ENCODE measurements around the gene PTPN14.

Gene PTPN14

DNA sequence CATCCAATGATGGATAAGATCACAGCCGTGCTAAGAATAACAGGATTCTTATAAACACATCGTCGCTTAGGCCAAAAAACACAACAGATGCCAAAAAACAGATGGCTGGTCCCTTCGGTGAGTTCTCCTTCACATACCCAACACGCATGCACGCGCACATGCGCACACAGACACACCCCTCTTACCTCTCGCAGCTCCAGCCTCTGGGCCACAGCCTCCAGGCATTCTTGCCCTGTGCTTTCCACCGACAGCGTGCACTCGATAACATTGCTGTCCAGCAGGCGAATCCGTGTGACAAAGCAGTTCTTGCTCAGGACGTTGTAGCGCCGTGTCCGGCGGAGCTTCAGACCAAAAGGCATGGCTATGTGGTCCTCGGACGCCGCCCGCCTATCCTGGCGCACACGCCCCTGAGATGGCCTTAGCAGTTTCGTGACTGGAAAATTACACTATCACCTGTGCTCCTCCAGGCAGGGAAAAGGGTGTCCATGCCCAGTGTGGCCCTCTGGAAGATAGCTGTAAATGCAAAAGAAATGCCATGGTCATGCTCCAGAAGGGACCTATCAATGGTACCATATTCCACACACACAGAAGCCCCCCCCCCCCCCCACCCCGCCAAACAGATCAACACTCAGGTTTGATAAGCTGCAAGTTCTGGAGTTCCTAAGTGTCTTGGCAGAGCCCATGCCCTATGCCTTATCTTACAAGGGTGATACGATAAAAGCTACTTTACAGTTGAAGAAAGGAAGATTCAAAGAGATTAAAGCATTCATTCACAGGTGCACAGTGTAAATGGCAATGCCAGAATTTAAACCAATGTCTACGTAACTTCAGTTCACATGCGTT lies 86.7 kb downstream of the PTPN14 start:
- H3K27ac ChIP-seq: no peak overlapping the region

GRCh38 chr1:214463596-214463995 lies 87.8 kb downstream of the PTPN14 start:
- H3K27ac ChIP-seq: no peak overlapping the region

More for the DNA sequence above, 86.7 kb downstream of the PTPN14 start:
- no peak for TF ChIP-seq ZFX (IDR thresholded peaks at IDR 0.05; ENCODE audit: borderline replicate concordance)
- no peak for TF ChIP-seq CTCF (IDR thresholded peaks at IDR 0.05)

DNA sequence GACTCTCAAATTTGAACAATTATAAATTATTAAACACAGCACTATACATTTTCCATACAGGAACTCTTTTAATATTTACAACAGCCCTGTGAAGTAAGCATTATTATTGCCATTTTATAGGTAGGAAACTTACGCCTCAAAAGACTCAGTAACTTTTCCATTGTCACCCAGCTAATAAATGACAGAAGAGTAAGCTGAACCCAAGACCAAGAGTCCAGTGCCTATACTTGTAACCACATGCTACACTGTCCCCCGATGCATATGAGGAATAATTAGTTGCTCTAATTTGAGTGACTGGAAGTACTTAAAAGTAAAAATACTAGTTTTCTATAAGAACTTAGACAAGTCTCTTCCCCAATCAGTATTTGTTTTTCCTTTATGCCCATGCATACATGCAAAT lies 88.5 kb downstream of the PTPN14 start:
- TF ChIP-seq CTCF (IDR thresholded peaks at IDR 0.05): no peak
- no peak for TF ChIP-seq ZFX (IDR thresholded peaks at IDR 0.05; ENCODE audit: borderline replicate concordance)
- H3K27ac ChIP-seq: no peak overlapping the region

More at GRCh38 chr1:214463596-214463995, 87.8 kb downstream of the PTPN14 start:
- no peak for TF ChIP-seq ZFX (IDR thresholded peaks at IDR 0.05; ENCODE audit: borderline replicate concordance)
- no peak for TF ChIP-seq CTCF (IDR thresholded peaks at IDR 0.05)

DNA sequence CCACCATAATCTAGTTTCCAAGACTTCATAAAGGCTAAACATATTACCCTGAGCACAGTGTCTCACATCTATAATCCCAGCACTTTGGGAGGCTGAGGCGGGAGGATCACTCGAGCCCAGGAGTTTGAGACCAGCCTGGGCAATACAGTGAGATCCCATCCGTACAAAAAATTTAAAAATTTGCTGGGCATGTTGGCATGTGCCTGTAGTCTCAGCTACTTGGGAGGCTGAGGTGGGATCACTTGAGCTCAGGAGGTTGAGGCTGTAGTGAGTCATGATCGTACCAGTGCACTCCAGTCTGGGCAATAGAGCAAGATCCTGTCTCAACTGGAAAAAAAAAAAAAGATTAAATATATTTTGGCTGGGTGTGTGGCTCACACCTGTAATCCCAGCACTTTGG lies 90.1 kb downstream of the PTPN14 start:
- no peak overlapping the region for H3K27ac ChIP-seq
- no peak for TF ChIP-seq ZFX (IDR thresholded peaks at IDR 0.05; ENCODE audit: borderline replicate concordance)
- no peak for TF ChIP-seq CTCF (IDR thresholded peaks at IDR 0.05)

DNA sequence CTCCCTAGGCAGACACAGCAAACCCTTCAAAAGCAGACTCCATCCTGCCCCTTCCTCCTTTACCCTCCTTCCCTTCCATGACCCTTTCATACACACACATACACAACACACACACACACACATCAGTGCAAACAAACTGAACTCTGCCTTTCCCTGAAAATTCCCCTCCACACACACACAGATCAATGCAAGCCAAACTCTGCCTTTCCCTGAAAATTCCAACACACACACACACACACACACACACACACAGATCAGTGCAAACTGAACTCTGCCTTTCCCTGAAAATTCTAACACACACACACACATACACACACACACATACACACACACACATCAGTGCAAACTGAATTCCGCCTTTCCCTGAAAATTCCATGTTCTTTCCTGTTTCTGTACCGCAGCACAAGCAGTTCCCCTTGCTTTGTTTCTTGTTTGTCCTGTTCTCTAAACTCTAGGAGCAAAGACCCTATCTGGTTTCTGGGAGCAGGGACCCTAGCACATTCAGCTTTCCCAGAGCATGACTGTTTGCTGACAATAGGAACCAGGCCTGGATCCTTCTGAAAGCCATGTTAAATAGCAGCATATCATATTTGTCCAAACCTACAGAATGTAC lies 91.0 kb downstream of the PTPN14 start:
- no peak for TF ChIP-seq ZFX (IDR thresholded peaks at IDR 0.05; ENCODE audit: borderline replicate concordance)
- TF ChIP-seq CTCF (IDR thresholded peaks at IDR 0.05): no peak
- no peak overlapping the region for H3K27ac ChIP-seq

- H3K27ac ChIP-seq: no peak overlapping the region
Measured at GRCh38 chr1:214459895-214460294, 91.5 kb downstream of the PTPN14 start.

More at GRCh38 chr1:214459895-214460294, 91.5 kb downstream of the PTPN14 start:
- TF ChIP-seq ZFX (IDR thresholded peaks at IDR 0.05; ENCODE audit: borderline replicate concordance): no peak
- TF ChIP-seq CTCF (IDR thresholded peaks at IDR 0.05): no peak

All from 22Rv1 (cell line).